HEK293T (cell line): ENCODE measurements around the gene THSD7A.

Experiments
- CTCF ChIA-PET: fragments of 350-600 bp; formaldehyde crosslinking; extraction: SDS; loops from one replicate; lab custom pipeline; 2021; ENCODE audit warnings: antibody characterized with exemption, inconsistent platforms; lab: Yijun Ruan, JAX
- POLR2A ChIA-PET: fragments of 350-600 bp; formaldehyde crosslinking; extraction: SDS; loops from one replicate; lab custom pipeline; 2020; ENCODE audit warnings: antibody characterized with exemption, inconsistent platforms; lab: Yijun Ruan, JAX
- DNase-seq: peaks from one replicate; pipeline ENCODE4 v3.0.0; 2012; ENCODE audit warnings: mixed read lengths; ENCODE audit errors: extremely low spot score
- ARNT ChIP-seq: fragments of 450-650 bp; IDR thresholded peaks from 2 replicates; pipeline ENCODE4 v1.6.1; 2017; ENCODE audit warnings: mild to moderate bottlenecking
- BHLHE40 ChIP-seq: fragments of 450-650 bp; IDR thresholded peaks from 2 replicates; pipeline ENCODE4 v1.6.1; 2016; ENCODE audit warnings: mild to moderate bottlenecking, moderate library complexity, borderline replicate concordance
- CTBP1 ChIP-seq: fragments of 450-650 bp; IDR thresholded peaks from 2 replicates; pipeline ENCODE4 v1.6.1; 2016; ENCODE audit warnings: borderline replicate concordance
- ELF4 ChIP-seq: fragments of 450-650 bp; IDR thresholded peaks from 2 replicates; pipeline ENCODE4 v1.6.1; 2017; ENCODE audit warnings: antibody characterized with exemption
- FOXA1 ChIP-seq: fragments of 450-650 bp; IDR thresholded peaks from 2 replicates; pipeline ENCODE4 v1.6.1; 2016; ENCODE audit warnings: mild to moderate bottlenecking
- FOXK2 ChIP-seq: fragments of 450-650 bp; IDR thresholded peaks from 2 replicates; pipeline ENCODE4 v1.6.1; 2016; ENCODE audit warnings: mild to moderate bottlenecking
- FOXM1 ChIP-seq: fragments of 450-650 bp; IDR thresholded peaks from 2 replicates; pipeline ENCODE4 v1.6.1; 2017; ENCODE audit warnings: mild to moderate bottlenecking, borderline replicate concordance
- HDGF ChIP-seq: fragments of 450-650 bp; IDR thresholded peaks from 2 replicates; pipeline ENCODE4 v1.6.1; 2017; ENCODE audit warnings: antibody characterized with exemption, borderline replicate concordance
- L3MBTL2 ChIP-seq: fragments of 450-650 bp; conservative IDR thresholded peaks from 2 replicates; pipeline ENCODE4 v1.6.1; 2016; ENCODE audit warnings: mild to moderate bottlenecking
- LEF1 ChIP-seq: fragments of 450-650 bp; IDR thresholded peaks from 2 replicates; pipeline ENCODE4 v1.6.1; 2017; ENCODE audit warnings: mild to moderate bottlenecking, borderline replicate concordance
- NFRKB ChIP-seq: fragments of 450-650 bp; IDR thresholded peaks from 2 replicates; pipeline ENCODE4 v1.6.1; 2016; ENCODE audit warnings: mild to moderate bottlenecking, moderate library complexity
- SP1 ChIP-seq: fragments of 450-650 bp; IDR thresholded peaks from 2 replicates; pipeline ENCODE4 v1.6.1; 2017
- SUZ12 ChIP-seq: fragments of 450-650 bp; IDR thresholded peaks from 2 replicates; pipeline ENCODE4 v1.6.1; 2016; ENCODE audit warnings: mild to moderate bottlenecking
- TARDBP ChIP-seq: fragments of 450-650 bp; IDR thresholded peaks from 2 replicates; pipeline ENCODE4 v1.6.1; 2016
- ZNF384 ChIP-seq: fragments of 450-650 bp; IDR thresholded peaks from 2 replicates; pipeline ENCODE4 v1.6.1; 2016
- TF ChIP-seq, protein P1 (sequence below): fragments of 450-650 bp; IDR thresholded peaks from 2 replicates; pipeline ENCODE4 v1.6.1; 2016

Gene THSD7A

DNA sequence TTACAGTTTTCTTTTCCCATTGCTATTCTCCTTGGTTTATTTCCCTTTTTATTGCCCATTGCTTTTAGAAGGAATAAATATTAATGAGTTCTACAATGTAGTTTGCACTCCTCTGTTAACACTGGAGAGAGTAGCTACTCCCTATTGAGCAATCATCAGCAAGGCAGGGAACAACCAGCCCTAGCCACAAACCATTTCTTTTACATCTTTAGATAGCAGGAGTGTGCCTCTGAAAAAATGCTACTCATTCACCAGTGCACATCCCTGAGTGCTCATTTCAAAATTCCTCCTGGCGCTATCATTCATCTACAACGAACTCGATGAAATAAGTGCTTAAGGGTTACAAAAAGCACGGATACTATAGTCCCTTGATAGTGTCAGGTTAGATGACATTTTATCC, 252.9 kb downstream of the THSD7A start:
- TF ChIP-seq FOXM1 (no peak), ARNT (no peak), ZNF384 (no peak), LEF1 (no peak), ELF4 (no peak), TARDBP (no peak), BHLHE40 (no peak), HDGF (no peak), NFRKB (no peak), CTBP1 (no peak), SUZ12 (no peak), L3MBTL2 (no peak), SP1 (no peak), FOXK2 (no peak), FOXA1 (no peak)
- TF ChIP-seq, protein P1, sequence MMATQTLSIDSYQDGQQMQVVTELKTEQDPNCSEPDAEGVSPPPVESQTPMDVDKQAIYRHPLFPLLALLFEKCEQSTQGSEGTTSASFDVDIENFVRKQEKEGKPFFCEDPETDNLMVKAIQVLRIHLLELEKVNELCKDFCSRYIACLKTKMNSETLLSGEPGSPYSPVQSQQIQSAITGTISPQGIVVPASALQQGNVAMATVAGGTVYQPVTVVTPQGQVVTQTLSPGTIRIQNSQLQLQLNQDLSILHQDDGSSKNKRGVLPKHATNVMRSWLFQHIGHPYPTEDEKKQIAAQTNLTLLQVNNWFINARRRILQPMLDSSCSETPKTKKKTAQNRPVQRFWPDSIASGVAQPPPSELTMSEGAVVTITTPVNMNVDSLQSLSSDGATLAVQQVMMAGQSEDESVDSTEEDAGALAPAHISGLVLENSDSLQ: no peak
- no peak for DNase-seq
- ChIA-PET POLR2A (no interaction called here), CTCF (interaction anchor here (0.7 kb wide), 1 partner anchor 466 kb away, joined by 3 read pairs; no protein-coding TSS in a partner anchor)

DNA sequence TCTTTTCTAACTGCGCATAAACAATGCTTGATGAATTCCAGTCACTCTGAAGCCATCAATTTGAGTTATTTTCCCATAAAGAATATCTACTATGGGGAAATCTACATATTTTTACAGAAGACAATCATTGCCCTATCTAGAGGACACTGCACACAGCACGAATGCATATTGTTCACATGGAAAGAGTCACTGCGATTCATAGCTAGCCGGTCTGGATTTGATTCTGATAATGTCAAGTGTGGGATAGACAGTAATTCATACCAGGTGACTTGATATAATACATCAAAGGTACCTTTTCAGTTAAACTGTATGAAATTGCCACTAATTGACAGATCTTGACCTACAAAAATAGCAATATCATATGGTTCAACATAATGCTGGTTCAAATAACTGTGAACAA, 255.7 kb downstream of the THSD7A start:
- TF ChIP-seq ZNF384 (no peak), CTBP1 (no peak), SP1 (no peak)
- ChIA-PET CTCF (no interaction called here), POLR2A (no interaction called here)
- DNase-seq: no peak

DNA sequence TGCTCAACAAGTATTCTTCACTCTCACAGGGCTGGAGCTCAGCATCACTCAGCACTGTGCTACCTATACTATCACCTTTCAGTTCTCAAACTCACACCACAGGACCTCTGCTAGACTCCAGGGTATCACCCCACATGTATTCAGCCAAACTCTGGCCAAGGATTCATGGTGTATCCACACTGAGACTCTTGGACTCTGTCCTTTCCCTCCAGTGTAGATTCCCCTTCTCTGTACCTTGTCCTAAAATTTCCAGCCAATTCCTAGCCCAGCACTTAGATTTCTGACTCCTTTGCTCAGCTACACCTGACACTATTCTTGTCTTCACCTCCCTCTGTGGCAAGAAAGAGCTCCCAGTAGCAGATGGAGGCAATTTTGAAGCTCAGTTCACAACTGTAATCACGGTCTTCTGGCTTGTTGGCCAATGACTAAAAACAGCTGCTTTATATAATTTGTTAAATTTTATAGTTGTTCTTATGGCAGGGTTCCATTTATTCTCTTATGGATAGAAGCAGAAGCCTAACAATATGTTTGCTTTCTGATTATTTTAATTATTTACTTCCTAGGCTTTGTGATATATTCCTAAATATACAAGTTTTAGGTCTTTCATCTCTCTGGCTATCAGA, 258.8 kb downstream of the THSD7A start:
- POLR2A ChIA-PET: no interaction called here
- CTCF ChIA-PET: interaction anchor here (0.6 kb wide), 1 partner anchor 29 kb away, joined by 4 read pairs; no protein-coding TSS in a partner anchor
- DNase-seq: no peak
- TF ChIP-seq ELF4 (no peak), L3MBTL2 (no peak), LEF1 (no peak), ARNT (no peak), SP1 (no peak), FOXK2 (no peak), FOXA1 (no peak), FOXM1 (no peak), ZNF384 (no peak), HDGF (no peak), CTBP1 (no peak)
- TF ChIP-seq, protein P1: no peak

DNA sequence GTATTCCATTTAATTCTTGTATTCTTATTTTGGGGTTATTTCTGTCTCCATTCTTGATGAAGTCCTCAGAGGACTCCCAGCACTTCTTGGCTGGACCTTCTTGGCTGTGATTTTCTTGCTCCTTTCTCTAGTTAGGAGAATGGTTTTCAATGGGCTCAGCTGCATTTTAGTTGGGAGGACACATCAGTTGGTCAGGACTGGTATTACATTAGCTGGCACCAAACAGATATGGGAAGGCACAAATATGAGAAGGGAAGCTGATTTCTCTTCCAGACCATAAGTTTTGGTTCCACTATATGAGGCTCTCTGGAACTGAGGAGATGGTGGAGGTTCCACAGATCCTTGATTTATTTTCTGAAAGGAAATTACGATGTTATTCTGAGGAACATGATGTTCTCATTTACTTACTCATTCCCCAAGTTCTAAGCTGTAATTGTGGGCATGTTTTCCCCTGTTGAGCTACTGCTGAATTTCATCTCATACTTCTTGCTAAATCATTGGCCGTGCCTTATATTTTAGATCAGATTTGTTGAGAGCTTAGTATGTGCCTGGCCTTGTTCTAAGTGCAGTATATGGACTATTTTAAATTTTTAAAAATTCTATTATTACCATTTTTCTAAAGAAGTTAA, 261.0 kb downstream of the THSD7A start:
- TF ChIP-seq TARDBP (no peak), FOXA1 (no peak), HDGF (no peak), SUZ12 (no peak), NFRKB (no peak), SP1 (no peak), FOXM1 (no peak), CTBP1 (no peak), L3MBTL2 (no peak), ELF4 (no peak), LEF1 (no peak), BHLHE40 (no peak), ZNF384 (no peak), ARNT (no peak), FOXK2 (no peak)
- TF ChIP-seq, protein P1: no peak
- ChIA-PET CTCF (no interaction called here), POLR2A (no interaction called here)
- DNase-seq: no peak

DNA sequence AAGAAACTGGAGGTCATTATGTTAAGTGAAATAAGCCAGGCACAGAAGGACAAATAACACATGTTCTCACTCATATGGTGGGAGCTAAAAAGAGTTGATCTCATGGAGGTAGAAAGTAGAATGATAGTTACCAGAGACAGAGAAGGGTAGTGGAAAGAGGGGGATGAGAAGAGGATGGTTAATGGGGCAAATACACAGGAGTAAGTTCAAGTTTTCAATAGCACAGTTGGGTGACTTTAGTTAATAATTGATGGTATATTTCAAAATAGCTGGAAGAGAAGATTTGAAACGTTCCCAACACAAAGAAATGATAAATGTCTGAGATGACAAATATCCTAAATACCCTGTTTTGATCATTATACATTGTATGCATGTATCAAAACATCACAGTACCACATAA, 261.8 kb downstream of the THSD7A start:
- no peak for DNase-seq
- ChIA-PET POLR2A (no interaction called here), CTCF (no interaction called here)
- TF ChIP-seq SP1: no peak
- no peak for TF ChIP-seq SUZ12
- no peak for TF ChIP-seq BHLHE40

DNA sequence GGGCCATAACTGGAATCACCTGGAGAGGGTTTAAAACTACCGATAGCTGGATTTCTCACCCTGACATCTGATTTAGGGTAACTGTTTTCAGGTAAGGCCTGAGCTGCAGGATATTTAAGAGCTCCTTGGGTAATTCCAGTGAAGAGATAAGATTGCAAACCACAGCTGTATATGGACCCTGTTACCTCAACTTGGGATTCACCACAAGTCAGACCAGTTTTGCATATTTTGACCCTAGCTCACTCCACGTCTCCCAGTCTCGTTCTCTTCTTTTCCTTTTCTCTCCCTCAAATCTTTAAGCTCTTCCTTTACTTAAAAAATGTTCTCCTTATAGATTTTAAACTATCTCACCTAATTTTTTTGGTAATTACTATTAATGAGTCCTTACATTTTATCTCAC, 264.4 kb downstream of the THSD7A start:
- POLR2A ChIA-PET: no interaction called here
- CTCF ChIA-PET: interaction anchor here (0.6 kb wide), 1 partner anchor 177 kb away, joined by 3 read pairs; no protein-coding TSS in a partner anchor
- no peak for TF ChIP-seq LEF1
- no peak for TF ChIP-seq CTBP1
- no peak for TF ChIP-seq SUZ12
- no peak for TF ChIP-seq HDGF
- no peak for TF ChIP-seq FOXA1
- TF ChIP-seq ARNT: no peak
- no peak for TF ChIP-seq ZNF384
- no peak for DNase-seq
